NCI-H1930 (cell line): ENCODE measurements around the gene SH2D2A.

Experiments
- DNase-seq, 2 experiments: peaks; one replicate each; lab custom pipeline; 2025; lab: John Stamatoyannopoulos, UW

SH2D2A gene

GRCh38 chr1:156803086-156803851 is 13.4 kb downstream of the SH2D2A start:
- DNase-seq: no peak

- no peak for DNase-seq
Observed at GRCh38 chr1:156802421-156802935, 14.2 kb downstream of the SH2D2A start.

GRCh38 chr1:156801409-156802121 is 15.1 kb downstream of the SH2D2A start:
- DNase-seq: no peak

- peak in 1 of 2 experiments; percentile 36 for DNase-seq
Observed at GRCh38 chr1:156797212-156797871, 19.3 kb downstream of the SH2D2A start.

- no peak for DNase-seq
Observed at GRCh38 chr1:156796340-156797097, 20.1 kb downstream of the SH2D2A start.

DNA sequence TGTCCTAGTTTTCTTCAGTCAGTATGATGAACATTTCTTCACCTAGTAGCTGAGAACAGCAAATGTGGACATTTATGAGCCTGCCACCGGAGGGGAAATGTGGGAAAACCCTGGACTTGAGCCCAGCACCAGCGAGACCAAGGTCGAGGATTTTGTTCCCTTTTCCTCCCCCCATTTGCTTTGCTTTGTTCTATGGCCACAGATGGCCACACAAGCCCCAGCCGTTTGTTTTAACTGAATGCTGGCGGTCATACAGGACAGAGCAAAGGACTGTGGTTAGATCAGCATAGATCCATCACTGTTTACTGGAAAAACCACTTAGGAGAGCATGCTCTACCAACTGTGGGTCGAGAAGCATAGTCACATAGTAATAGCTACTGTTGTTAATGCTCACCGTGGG is 20.9 kb downstream of the SH2D2A start:
- DNase-seq: no peak

DNA sequence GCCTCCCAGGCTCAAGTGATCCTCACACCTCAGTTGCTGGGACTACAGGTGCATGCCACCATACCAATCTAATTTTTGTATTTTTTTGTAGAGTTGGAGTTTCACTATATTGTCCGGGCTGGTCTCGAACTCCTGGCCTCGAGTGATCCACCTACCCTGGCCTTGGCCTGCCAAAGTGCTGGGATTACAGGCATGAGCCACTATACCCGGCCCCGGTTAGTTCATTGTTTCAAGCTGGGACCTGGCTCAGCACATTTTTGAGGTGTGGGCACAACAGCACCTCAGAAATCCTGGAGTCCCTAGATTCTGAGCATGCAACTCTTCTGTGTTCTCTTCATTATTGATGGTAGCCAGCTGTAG is 21.3 kb downstream of the SH2D2A start:
- DNase-seq: no peak

- no peak for DNase-seq
Observed at GRCh38 chr1:156794506-156795373, 21.9 kb downstream of the SH2D2A start.

DNA sequence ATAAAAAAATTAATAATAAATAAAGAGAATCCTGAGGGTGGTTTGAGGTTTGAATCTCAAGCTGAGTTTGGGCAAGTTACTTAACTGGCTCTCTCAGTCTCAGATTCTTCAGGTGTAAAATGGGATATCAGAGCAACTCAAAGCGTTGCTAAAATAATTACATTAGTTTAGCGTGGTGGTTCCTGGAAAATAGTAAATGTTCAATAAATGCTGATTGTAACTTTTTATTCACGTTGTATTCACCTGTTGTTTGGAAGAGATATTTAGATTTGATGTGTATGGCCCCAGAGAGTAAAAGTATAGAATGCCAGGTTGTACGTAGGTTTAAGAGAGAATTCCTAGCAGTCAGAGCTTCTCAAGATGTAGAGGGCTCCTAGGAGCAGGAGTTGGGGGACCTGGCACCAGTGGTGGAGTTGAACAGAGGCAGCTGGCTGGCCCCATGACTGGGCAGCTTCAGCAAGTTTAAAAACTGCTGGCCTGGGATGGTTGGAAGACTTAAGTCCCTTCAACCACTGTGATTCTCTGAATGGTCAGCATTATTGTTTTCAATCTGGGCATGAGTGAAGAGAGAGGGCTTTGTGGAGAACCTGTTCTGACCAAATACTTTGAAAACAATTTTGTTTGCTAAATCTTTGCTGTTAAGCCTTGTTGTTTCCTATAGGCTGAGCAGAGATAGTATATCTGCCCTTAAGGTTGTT is 26.9 kb downstream of the SH2D2A start:
- no peak for DNase-seq

- no peak for DNase-seq
Observed at GRCh38 chr1:156788136-156788535, 28.5 kb downstream of the SH2D2A start.

DNA sequence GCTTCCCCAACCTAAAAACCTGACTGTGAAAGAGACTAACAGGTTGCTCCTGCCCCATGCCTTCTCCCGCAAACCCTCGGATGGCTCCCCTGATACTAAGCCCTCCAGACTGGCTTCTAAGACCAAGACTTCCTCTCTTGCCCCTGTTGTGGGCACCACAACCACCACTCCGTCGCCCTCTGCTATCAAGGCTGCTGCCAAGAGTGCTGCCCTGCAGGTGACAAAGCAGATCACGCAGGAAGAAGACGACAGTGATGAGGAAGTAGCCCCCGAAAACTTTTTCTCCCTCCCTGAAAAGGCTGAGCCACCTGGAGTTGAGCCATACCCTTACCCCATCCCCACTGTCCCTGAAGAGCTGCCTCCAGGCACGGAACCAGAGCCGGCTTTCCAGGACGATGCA is 30.0 kb downstream of the SH2D2A start:
- no peak for DNase-seq

- DNase-seq: no peak
Observed at GRCh38 chr1:156785458-156785857, 31.2 kb downstream of the SH2D2A start.

DNA sequence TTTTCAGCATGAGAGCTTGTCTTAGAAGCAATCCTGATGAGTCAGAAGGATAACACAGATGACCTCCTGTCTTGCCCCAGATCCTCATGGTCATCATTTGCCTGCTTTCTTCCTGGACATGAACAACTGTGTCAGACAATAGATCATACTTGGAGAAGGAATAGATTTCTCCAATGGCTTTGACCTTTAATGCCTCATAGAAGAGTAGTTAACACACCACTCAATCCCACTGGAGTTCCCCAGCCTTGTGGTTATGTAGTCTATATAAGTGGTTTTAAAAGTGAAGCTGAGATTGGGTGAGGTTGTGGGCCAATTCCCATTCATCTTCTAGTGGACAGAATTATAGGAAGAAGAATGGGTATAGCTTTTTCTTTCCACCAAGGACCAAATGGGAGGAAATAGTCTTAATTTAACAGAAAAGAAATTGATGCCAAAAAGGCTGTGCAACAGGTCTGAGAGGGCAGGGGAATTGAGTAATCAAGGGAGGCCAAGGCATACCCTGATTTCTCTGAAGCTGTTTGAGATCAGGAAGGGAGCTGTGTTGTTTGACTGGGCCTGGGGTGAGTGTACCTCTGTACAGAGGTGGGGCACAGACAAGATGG is 35.0 kb downstream of the SH2D2A start:
- no peak for DNase-seq

- no peak for DNase-seq
Observed at GRCh38 chr1:156777573-156777972, 39.1 kb downstream of the SH2D2A start.

DNA sequence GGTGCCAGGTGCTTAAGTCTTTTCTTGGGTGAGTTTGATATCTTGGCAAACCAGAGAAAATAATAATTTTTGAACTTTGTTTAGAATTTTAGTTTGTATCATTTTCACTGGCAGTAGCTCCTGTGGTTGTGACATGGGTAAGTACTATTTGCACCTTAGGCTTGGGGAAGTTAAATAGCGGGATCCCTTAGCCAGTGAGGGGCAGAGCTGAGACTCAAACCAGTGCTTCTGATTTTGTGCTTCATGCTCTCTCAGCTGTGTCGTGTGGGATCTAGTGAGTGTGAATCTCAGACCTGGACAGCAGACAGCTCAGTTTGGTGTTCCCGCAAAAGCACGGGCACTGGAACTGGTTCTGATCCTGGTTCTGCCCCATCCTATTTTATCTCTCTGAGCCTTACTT is 39.7 kb downstream of the SH2D2A start:
- DNase-seq: no peak

DNA sequence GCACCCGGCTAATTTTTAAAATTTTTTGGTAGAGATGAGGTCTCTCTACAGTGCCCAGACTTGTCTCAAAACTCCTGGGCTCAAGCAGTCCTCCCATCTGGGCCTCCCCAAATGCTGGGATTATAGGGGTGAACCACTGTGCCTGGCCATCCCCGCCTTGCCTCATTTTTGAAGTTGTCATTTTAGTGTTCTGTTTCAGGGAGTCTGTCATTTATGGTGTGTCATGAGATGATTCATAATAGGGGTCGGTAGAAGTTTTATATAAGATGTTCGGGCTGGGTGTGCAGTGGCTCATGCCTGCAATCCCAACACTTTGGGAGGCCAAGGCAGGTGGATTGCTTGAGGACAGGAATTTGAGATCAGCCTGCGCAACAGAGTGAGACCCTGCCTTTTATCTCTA is 40.8 kb downstream of the SH2D2A start:
- DNase-seq: no peak

- no peak for DNase-seq
Observed at GRCh38 chr1:156773607-156774006, 43.0 kb downstream of the SH2D2A start.

- no peak for DNase-seq
Observed at GRCh38 chr1:156772728-156773497, 43.7 kb downstream of the SH2D2A start.

DNA sequence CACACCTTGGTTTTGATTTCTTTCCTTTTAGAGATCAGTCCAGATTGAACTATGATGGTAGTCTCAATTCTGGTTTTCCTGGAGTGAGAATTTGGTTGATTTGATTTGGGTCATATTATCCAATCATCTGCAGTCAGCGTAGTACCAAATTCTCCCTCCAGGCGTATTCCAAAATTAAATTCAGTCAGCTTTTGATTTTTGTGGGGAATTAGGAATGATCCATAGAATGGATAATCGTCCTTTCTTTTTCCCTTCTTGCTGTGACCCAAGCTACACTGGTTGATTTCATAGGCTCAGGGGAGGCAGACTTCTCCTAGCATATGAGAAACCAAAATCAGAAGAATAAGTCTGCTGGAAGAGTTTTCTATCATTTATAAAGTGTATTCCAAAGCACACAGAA is 44.4 kb downstream of the SH2D2A start:
- DNase-seq: no peak
